Sigmoid colon (tissue), 7 donors: ENCODE results near the gene XPR1. TPM values are rescaled to one million over a fixed set of nuclear protein-coding genes. Genes with fewer than 3 reads are reported as not detected.

ENCODE experiments used
- DNase-seq: peaks from one replicate; pipeline ENCODE4 v3.0.0-alpha.2; 2019
- H3K27ac ChIP-seq, 4 donors: fragments of 200-600 bp; sonication (generic); one replicate each; pipeline ENCODE4 v1.5.1; 2016 to 2019; ENCODE audit warnings: mild to moderate bottlenecking in 1 of 4
- H3K27me3 ChIP-seq, 3 donors: fragments of 200-600 bp; sonication (generic); one replicate each; pipeline ENCODE4 v1.5.1; 2019; ENCODE audit warnings: mild to moderate bottlenecking in 1 of 3
- H3K36me3 ChIP-seq, 4 donors: fragments of 200-600 bp; sonication (generic); one replicate each; pipeline ENCODE4 v1.5.1; 2016 to 2019
- H3K4me1 ChIP-seq, 4 donors: fragments of 200-600 bp; sonication (generic); one replicate each; pipeline ENCODE4 v1.5.1; 2017 to 2019
- H3K4me3 ChIP-seq, 4 donors: fragments of 200-600 bp; sonication (generic); one replicate each; pipeline ENCODE4 v1.5.1; 2017 to 2019; ENCODE audit warnings: mild to moderate bottlenecking in 2 of 4, moderate library complexity in 1 of 4
- H3K9me3 ChIP-seq, 4 donors: fragments of 200-600 bp in 3 of 4; sonication (generic) in 3 of 4; one replicate each; pipeline versions ENCODE4 v1.5.1 to v1.6.1; 2013 to 2019
- EP300 ChIP-seq, 4 donors: sonication (generic); formaldehyde crosslinking; IDR thresholded peaks; one replicate each; pipeline ENCODE4 v1.6.1; 2017; ENCODE audit warnings: antibody characterized with exemption in 4 of 4
- POLR2A ChIP-seq, 2 donors: fragments of 450-650 bp; IDR thresholded peaks; one replicate each; pipeline ENCODE4 v1.6.1; 2016; ENCODE audit warnings: antibody characterized with exemption in 2 of 2, mild to moderate bottlenecking in 2 of 2, moderate library complexity in 2 of 2
- POLR2AphosphoS5 ChIP-seq, 4 donors: sonication (generic); formaldehyde crosslinking; IDR thresholded peaks; one replicate each; pipeline ENCODE4 v1.6.1; 2017; ENCODE audit warnings: antibody characterized with exemption in 4 of 4
- whole genome bisulfite sequencing, 2 donors: extraction: QIAGEN DNeasy Blood & Tissue Kit; methylation state at CpG; one replicate each; pipeline ENCODE4 v1.1.7; 2013; 5-methylcytosine and 5-hydroxymethylcytosine counted together
- intact Hi-C: fragments of 100-400 bp; cut with DNase I; formaldehyde crosslinking; loops from one replicate; pipeline ENCODE4 v1.15.1; 2023
- polyA plus RNA-seq, 3 donors: library from polyadenylated mRNA; stranded (reverse); fragments of 200-250 nt; gene quantifications; one replicate each; pipeline ENCODE4 v1.2.3, GENCODE V29; 2013
- total RNA-seq, 4 donors: library from RNA; depleted of rRNA; stranded (reverse); fragments of >200 nt; gene quantifications; one replicate each; pipeline ENCODE4 v1.1.0, GENCODE V29; 2016
- TF ChIP-seq, protein P1 (sequence below), 4 experiments: fragments of 450-650 bp in 3 of 4; fragments of 200-600 bp in 1 of 4; IDR thresholded peaks; one replicate each; pipeline ENCODE4 v1.5.1; 2016 to 2019; ENCODE audit warnings: antibody characterized with exemption in 4 of 4, mild to moderate bottlenecking in 3 of 4, moderate library complexity in 2 of 4
- donor health status: healthy with polysubstance abuse.
- donor health status: Bipolar disorder and iron deficiency.
- donor health status: healthy.

The XPR1 gene
- total and polyA plus RNA-seq, 7 donors, result 1.8 to 18.8 (median 11.3) TPM

GRCh38 chr1:180779584-180779983, 147.8 kb downstream of the XPR1 start:
- Histone ChIP-seq H3K36me3 (no peaks in the 10 kb centered on the region), H3K4me3 (no peak overlapping the region), H3K27ac (no peak overlapping the region), H3K4me1 (peaks cover 0 to 5% (median 0%) of the 10 kb centered on the region in 4 donors), H3K9me3 (no peaks in the 10 kb centered on the region), H3K27me3 (no peaks in the 10 kb centered on the region)
- intact Hi-C loops, result no loop called here
- 96 to 98% methylated on average over 3 of the region's 3 CpGs for WGBS, 2 donors
- TF ChIP-seq EP300 (IDR thresholded peaks at IDR 0.05) (no peak), POLR2A (IDR thresholded peaks at IDR 0.05) (no peak), POLR2AphosphoS5 (IDR thresholded peaks at IDR 0.05) (no peak)
- TF ChIP-seq, protein P1, sequence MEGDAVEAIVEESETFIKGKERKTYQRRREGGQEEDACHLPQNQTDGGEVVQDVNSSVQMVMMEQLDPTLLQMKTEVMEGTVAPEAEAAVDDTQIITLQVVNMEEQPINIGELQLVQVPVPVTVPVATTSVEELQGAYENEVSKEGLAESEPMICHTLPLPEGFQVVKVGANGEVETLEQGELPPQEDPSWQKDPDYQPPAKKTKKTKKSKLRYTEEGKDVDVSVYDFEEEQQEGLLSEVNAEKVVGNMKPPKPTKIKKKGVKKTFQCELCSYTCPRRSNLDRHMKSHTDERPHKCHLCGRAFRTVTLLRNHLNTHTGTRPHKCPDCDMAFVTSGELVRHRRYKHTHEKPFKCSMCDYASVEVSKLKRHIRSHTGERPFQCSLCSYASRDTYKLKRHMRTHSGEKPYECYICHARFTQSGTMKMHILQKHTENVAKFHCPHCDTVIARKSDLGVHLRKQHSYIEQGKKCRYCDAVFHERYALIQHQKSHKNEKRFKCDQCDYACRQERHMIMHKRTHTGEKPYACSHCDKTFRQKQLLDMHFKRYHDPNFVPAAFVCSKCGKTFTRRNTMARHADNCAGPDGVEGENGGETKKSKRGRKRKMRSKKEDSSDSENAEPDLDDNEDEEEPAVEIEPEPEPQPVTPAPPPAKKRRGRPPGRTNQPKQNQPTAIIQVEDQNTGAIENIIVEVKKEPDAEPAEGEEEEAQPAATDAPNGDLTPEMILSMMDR (IDR thresholded peaks at IDR 0.05), result no peak
- DNase-seq, result no peak

GRCh38 chr1:180781718-180782117, 149.9 kb downstream of the XPR1 start:
- Histone ChIP-seq H3K36me3 (no peaks in the 10 kb centered on the region), H3K9me3 (no peaks in the 10 kb centered on the region), H3K27ac (no peak overlapping the region), H3K4me1 (peaks cover 0 to 5% (median 0%) of the 10 kb centered on the region in 4 donors), H3K4me3 (no peak overlapping the region), H3K27me3 (no peaks in the 10 kb centered on the region)
- WGBS, 2 donors, result 96 to 97% methylated on average over 6 of the region's 6 CpGs
- intact Hi-C loops, result no loop called here
- TF ChIP-seq EP300 (IDR thresholded peaks at IDR 0.05), result no peak
- TF ChIP-seq POLR2A (IDR thresholded peaks at IDR 0.05), result no peak
- TF ChIP-seq POLR2AphosphoS5 (IDR thresholded peaks at IDR 0.05), result no peak
- TF ChIP-seq, protein P1 (IDR thresholded peaks at IDR 0.05), result no peak
- no peak for DNase-seq

- Histone ChIP-seq H3K9me3 (no peaks in the 10 kb centered on the region), H3K36me3 (no peaks in the 10 kb centered on the region), H3K4me1 (peaks cover 0 to 5% (median 0%) of the 10 kb centered on the region in 4 donors), H3K27me3 (no peaks in the 10 kb centered on the region), H3K4me3 (no peak overlapping the region), H3K27ac (no peak overlapping the region)
- intact Hi-C loops, result no loop called here
- WGBS, 2 donors, result 90% methylated on average over 3 of the region's 3 CpGs
- TF ChIP-seq POLR2A (IDR thresholded peaks at IDR 0.05) (no peak), EP300 (IDR thresholded peaks at IDR 0.05) (no peak), POLR2AphosphoS5 (IDR thresholded peaks at IDR 0.05) (no peak)
- TF ChIP-seq, protein P1 (IDR thresholded peaks at IDR 0.05), result no peak
- no peak for DNase-seq
Measured at GRCh38 chr1:180785291-180785690, 153.5 kb downstream of the XPR1 start.

GRCh38 chr1:180785887-180786286, 154.1 kb downstream of the XPR1 start:
- Histone ChIP-seq H3K9me3 (no peaks in the 10 kb centered on the region), H3K36me3 (no peaks in the 10 kb centered on the region), H3K27me3 (no peaks in the 10 kb centered on the region), H3K27ac (no peak overlapping the region), H3K4me1 (peaks cover 0 to 5% (median 0%) of the 10 kb centered on the region in 4 donors), H3K4me3 (no peak overlapping the region)
- intact Hi-C loops, result no loop called here
- no peak for TF ChIP-seq POLR2A (IDR thresholded peaks at IDR 0.05)
- TF ChIP-seq EP300 (IDR thresholded peaks at IDR 0.05), result no peak
- no peak for TF ChIP-seq POLR2AphosphoS5 (IDR thresholded peaks at IDR 0.05)
- TF ChIP-seq, protein P1 (IDR thresholded peaks at IDR 0.05), result no peak
- 87 to 91% methylated on average over 3 of the region's 3 CpGs for WGBS, 2 donors
- no peak for DNase-seq

DNA sequence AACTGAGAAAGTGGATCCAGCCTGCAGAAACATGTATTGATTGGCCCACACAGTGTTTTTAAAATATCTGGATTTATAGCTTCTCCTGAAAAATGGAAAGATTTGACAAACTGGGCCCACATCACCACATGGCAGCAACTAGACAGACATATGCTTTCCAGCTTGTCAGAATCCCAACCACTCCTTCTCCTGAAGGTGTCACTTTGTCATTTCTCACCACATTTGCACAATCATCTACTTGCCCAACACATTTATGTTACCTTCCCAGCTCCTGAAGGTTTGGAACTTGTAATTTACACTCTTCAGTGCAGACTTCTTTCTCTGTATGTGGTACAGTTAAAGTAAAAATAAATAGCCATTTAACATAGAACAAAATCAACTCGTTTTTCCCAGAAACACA, 154.8 kb downstream of the XPR1 start:
- no peak for DNase-seq
- intact Hi-C loops, result no loop called here
- no peak for TF ChIP-seq EP300 (IDR thresholded peaks at IDR 0.05)
- no peak for TF ChIP-seq POLR2AphosphoS5 (IDR thresholded peaks at IDR 0.05)
- TF ChIP-seq POLR2A (IDR thresholded peaks at IDR 0.05), result no peak
- TF ChIP-seq, protein P1 (IDR thresholded peaks at IDR 0.05), result no peak
- Histone ChIP-seq H3K27ac (no peak overlapping the region), H3K9me3 (no peaks in the 10 kb centered on the region), H3K27me3 (no peaks in the 10 kb centered on the region), H3K4me1 (peaks cover 0 to 5% (median 0%) of the 10 kb centered on the region in 4 donors), H3K36me3 (no peaks in the 10 kb centered on the region), H3K4me3 (no peak overlapping the region)
- WGBS, 2 donors, result 84 to 91% methylated on average over 1 of the region's 1 CpG
